Activated CD4-positive, alpha-beta memory T cell treated with anti-CD3 and anti-CD28 coated beads, Interleukin-2, amount 10 ng/mL, durations not matched to agents 7 days and 5 days (primary cell): ENCODE data around the gene PANK4. TPM values are rescaled to one million over a fixed set of nuclear protein-coding genes. Genes with fewer than 3 reads are reported as not detected.

Experiments used
- CTCF ChIA-PET: fragments of 350-600 bp; sonication (Branson Sonifier 250); formaldehyde crosslinking; loops from one replicate; lab custom pipeline; 2021; ENCODE audit warnings: antibody characterized with exemption, inconsistent platforms; lab: Charles Lee
- POLR2A ChIA-PET: fragments of 350-600 bp; sonication (Branson Sonifier 250); formaldehyde crosslinking; loops from one replicate; lab custom pipeline; 2021; ENCODE audit warnings: antibody characterized with exemption; lab: Charles Lee
- DNase-seq: peaks from one replicate; pipeline ENCODE4 v3.0.0-alpha.2; 2020
- H3K27ac Mint-ChIP-seq: one replicate; pipeline ENCODE4 v1.8.0; 2021; ENCODE audit warnings: mild to moderate bottlenecking, mixed read lengths
- H3K27me3 Mint-ChIP-seq: one replicate; pipeline ENCODE4 v1.8.0; 2021; ENCODE audit warnings: mixed read lengths
- H3K36me3 Mint-ChIP-seq: one replicate; pipeline ENCODE4 v1.8.0; 2021; ENCODE audit warnings: low read depth, mixed read lengths
- H3K4me1 Mint-ChIP-seq: one replicate; pipeline ENCODE4 v1.8.0; 2021; ENCODE audit warnings: mixed read lengths
- H3K4me3 Mint-ChIP-seq: one replicate; pipeline ENCODE4 v1.8.0; 2021; ENCODE audit warnings: mild to moderate bottlenecking, mixed read lengths
- H3K9me3 Mint-ChIP-seq: one replicate; pipeline ENCODE4 v1.8.0; 2021; ENCODE audit warnings: mixed read lengths
- total RNA-seq, 2 experiments: library from RNA; stranded (reverse); gene quantifications; one replicate each; pipeline ENCODE4 v1.2.3, GENCODE V29; 2021

The PANK4 gene
- total RNA-seq, 2 experiments from 2014 or later = 71.7 to 72.6 TPM

DNA sequence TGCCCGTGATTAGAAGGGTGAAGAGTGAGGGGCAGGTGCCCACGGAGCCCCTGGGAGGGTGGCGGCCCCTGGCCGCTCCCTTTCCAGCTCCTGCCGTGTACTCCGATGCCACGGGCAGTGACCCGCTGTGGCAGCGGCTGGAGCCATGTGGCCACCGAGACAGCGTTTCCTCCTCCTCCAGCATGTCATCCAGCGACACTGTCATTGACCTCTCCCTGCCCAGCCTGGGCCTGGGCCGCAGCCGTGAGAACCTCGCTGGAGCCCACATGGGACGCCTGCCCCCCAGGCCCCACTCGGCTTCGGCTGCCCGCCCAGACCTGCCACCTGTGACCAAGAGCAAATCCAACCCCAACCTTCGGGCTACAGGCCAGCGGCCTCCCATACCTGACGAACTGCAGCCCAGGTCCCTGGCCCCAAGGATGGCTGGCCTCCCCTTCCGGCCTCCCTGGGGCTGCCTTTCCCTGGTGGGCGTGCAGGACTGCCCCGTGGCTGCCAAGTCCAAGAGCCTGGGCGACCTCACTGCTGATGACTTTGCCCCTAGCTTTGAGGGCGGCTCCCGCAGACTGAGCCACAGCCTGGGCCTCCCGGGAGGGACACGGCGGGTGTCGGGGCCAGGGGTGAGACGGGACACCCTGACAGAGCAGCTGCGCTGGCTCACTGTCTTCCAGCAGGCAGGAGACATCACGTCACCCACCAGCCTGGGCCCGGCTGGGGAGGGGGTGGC is 22.0 kb downstream of the PANK4 start:
- H3K9me3 Mint-ChIP-seq = no peaks in the 10 kb centered on the region
- H3K36me3 Mint-ChIP-seq = peaks cover 13% of the 10 kb centered on the region
- H3K27ac Mint-ChIP-seq = no peak overlapping the region
- POLR2A ChIA-PET = interaction anchor here (0.7 kb wide), 1 partner anchor 11 kb away, joined by 3 read pairs; no protein-coding TSS in a partner anchor
- DNase-seq = no peak
- H3K4me1 Mint-ChIP-seq = peaks cover 13% of the 10 kb centered on the region
- CTCF ChIA-PET = no interaction called here
- no peaks in the 10 kb centered on the region for H3K27me3 Mint-ChIP-seq
- H3K4me3 Mint-ChIP-seq = no peak overlapping the region

DNA sequence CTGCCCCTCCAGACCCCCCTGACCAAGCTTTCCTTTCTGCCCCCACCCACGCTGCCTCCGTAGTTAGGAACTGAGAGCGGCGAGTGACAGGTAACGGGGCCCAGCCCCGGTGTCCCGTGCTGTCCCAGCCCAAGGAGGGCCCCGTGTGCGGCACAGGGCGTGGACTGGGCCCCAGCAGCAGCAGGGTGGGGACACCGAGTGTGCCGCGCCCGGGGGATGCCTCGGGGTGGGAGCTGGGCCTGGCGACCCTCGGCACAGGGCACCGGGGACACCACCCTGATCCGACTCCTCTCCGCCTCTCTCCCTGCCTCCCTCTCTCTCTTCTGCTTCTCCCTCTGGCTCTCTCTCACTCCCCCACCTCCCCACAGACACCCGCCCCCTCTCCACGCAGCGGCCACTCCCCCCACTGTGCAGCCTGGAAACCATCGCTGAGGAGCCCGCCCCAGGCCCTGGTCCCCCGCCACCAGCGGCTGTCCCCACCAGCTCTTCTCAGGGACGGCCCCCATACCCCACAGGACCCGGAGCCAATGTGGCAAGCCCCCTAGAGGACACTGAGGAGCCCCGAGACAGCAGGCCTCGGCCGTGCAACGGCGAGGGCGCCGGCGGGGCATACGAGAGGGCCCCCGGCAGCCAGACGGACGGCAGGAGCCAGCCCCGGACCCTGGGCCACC is 22.7 kb downstream of the PANK4 start:
- H3K9me3 Mint-ChIP-seq = no peaks in the 10 kb centered on the region
- peaks cover 17% of the 10 kb centered on the region for H3K4me1 Mint-ChIP-seq
- ChIA-PET CTCF (no interaction called here), POLR2A (interaction anchor here (0.7 to 4.2 kb wide), 2 partner anchors 10 to 44 kb away, joined by 3 to 13 read pairs; no protein-coding TSS in a partner anchor)
- H3K36me3 Mint-ChIP-seq = peaks cover 7% of the 10 kb centered on the region
- no peak for DNase-seq
- H3K27ac Mint-ChIP-seq = no peak overlapping the region
- H3K4me3 Mint-ChIP-seq = no peak overlapping the region
- H3K27me3 Mint-ChIP-seq = no peaks in the 10 kb centered on the region

DNA sequence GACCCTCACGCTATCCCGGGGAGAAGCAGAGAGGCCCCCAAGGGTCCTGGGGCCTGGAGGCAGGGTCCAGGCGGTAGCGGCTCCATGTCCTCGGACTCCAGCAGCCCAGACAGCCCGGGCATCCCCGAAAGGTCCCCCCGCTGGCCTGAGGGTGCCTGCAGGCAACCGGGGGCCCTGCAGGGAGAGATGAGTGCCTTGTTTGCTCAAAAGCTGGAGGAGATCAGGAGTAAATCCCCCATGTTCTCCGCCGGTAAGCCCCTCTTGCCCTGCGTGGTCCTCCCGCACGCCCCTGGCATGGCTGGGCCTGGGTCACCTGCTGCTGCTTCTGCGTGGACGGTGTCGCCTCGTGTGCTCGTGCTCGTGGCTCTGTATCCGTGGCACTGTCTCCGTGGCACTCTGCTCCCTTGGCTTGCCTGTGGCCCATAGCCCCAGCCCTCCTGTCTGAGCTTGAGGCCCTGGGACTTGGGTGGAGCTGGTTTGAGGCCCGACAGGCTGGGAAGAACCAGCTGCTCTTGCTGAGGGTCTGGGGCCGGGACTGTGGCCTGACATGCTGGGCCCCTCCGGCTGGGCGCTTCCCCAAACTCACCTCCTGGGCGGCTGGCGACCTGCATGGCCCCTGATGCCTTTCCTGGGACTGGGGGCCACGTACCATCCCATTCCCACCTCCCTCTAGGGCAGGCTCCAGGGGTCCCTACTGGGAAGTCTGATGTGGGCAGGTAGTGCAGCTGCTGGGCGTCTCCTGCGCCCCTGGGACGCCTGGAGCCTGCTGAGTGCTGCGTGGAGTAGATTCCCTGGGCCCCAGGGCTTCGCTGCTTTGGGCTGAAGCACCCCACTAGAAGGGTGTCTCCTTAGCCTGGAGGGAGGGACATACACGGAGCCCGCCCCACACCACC is 23.5 kb downstream of the PANK4 start:
- DNase-seq = no peak
- no peaks in the 10 kb centered on the region for H3K9me3 Mint-ChIP-seq
- ChIA-PET POLR2A (interaction anchor here (4.2 kb wide), 1 partner anchor 45 kb away, joined by 13 read pairs; no protein-coding TSS in a partner anchor), CTCF (no interaction called here)
- peaks cover 17% of the 10 kb centered on the region for H3K4me1 Mint-ChIP-seq
- no peaks in the 10 kb centered on the region for H3K27me3 Mint-ChIP-seq
- H3K36me3 Mint-ChIP-seq = no peaks in the 10 kb centered on the region
- H3K4me3 Mint-ChIP-seq = no peak overlapping the region
- no peak overlapping the region for H3K27ac Mint-ChIP-seq

DNA sequence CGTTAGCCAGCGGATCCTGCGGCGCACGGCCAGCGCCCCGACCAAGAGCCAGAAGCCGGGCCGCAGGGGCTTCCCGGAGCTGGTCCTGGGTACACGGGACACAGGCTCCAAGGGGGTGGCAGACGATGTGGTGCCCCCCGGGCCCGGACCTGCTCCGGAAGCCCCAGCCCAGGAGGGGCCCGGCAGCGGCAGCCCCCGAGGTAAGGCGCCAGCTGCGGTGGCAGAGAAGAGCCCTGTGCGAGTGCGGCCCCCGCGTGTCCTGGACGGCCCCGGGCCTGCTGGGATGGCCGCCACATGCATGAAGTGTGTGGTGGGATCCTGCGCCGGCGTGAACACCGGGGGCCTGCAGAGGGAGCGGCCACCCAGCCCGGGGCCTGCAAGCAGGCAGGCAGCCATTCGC is 24.2 kb downstream of the PANK4 start:
- Mint-ChIP-seq H3K27ac (no peak overlapping the region), H3K27me3 (no peaks in the 10 kb centered on the region), H3K9me3 (no peaks in the 10 kb centered on the region), H3K4me1 (peaks cover 17% of the 10 kb centered on the region), H3K4me3 (no peak overlapping the region), H3K36me3 (no peaks in the 10 kb centered on the region)
- no peak for DNase-seq
- POLR2A ChIA-PET = interaction anchor here (0.8 to 4.2 kb wide), 3 partner anchors 13 to 95 kb away, joined by 3 to 13 read pairs (median 3); no protein-coding TSS in a partner anchor
- CTCF ChIA-PET = no interaction called here

DNA sequence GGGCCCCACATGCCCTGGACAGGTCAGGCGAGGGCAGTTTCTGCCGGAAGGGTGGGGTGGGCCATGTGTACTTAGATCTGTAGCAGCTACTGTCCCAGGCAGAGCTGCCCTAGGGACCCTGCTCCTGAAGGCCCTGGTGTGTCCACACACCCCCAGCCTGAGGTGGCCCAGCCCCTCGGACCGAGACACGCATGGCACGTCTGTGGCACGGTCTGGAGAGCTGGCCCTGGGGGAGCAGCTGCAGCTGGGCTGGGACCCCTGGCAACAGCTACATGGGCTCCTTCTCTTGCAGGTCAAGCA is 24.6 kb downstream of the PANK4 start:
- Mint-ChIP-seq H3K36me3 (no peaks in the 10 kb centered on the region), H3K27ac (no peak overlapping the region), H3K27me3 (no peaks in the 10 kb centered on the region), H3K9me3 (no peaks in the 10 kb centered on the region), H3K4me3 (no peak overlapping the region), H3K4me1 (peaks cover 19% of the 10 kb centered on the region)
- CTCF ChIA-PET = no interaction called here
- DNase-seq = no peak
- POLR2A ChIA-PET = interaction anchor here (0.8 to 4.2 kb wide), 4 partner anchors 13 to 95 kb away, joined by 3 to 13 read pairs (median 3); no protein-coding TSS in a partner anchor

DNA sequence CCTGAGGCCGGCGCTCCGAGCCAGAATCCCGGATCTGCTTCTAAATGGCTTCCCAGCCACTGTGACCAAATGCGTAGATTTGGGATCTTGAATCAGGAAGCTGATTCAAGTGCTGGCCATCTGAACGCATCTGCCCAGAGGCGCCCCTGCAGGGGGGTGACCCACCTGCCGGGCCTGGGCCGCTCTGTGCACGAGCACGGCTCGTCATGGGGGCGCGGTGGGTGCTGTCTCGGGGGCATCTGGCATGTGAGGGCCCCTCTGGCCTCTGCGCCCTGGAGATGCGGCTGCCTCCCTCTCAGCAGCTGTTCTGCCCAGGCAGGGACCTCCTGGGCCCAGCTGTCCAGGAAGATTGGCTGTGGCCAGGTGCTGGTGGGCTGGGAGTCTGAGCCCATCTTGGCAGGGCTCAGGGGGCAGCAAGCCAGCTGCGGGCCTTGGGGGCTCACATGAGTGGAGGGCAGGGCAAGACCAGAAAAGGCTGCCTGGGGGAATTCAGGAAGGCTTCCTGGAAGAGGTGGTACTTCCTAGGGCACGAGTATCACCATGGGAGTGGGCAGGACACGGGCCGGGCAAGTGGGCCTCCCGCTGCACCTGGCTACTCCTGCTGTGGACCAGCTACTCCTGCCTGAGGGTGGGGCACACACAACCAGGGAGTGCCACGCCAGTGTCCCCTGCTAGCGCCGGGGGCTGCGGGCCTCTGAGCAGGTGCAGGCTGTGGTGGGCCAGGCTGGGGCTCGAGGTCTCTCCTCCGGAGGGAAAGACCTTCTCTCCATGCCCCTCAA is 25.2 kb downstream of the PANK4 start:
- H3K4me1 Mint-ChIP-seq = peaks cover 21% of the 10 kb centered on the region
- H3K27me3 Mint-ChIP-seq = no peaks in the 10 kb centered on the region
- no peaks in the 10 kb centered on the region for H3K9me3 Mint-ChIP-seq
- no peak overlapping the region for H3K4me3 Mint-ChIP-seq
- DNase-seq = no peak
- H3K36me3 Mint-ChIP-seq = no peaks in the 10 kb centered on the region
- no peak overlapping the region for H3K27ac Mint-ChIP-seq
- ChIA-PET CTCF (no interaction called here), POLR2A (interaction anchor here (0.8 to 4.2 kb wide), 9 partner anchors 14 to 110 kb away, joined by 3 to 13 read pairs (median 3); partner anchors contain the start of genes MORN1, PANK4, PLCH2 and RER1)

DNA sequence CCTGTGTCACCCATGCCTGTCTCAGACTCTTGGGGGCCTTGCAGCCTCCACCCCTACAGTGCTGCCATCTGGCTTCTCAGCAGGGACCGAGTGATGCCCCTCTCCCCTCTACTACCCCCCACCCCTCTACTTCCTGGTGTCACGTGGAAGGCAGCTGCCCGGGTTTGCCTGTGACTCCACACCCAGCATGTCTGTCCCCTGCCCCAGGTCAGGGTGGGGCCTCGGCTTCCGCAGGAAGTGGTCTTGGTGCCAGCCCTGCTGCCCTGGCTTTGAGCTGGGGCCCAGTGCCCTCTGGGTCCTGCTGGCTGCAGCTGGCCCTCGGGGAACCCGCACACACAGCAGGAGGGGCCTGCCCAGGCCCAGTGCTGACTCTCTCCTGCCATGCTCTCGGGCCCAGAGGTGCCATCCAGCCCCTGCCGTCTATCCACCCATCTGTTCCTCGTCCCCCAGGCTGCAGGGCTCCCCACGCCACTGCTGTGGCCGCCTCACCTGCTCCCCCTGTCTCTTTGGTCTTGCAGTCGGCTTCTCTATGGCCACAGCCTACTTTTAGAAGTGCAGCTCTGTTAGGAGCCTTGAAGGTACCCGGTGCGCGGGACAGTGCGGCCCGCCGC is 26.3 kb downstream of the PANK4 start:
- ChIA-PET CTCF (no interaction called here), POLR2A (interaction anchor here (0.7 to 4.2 kb wide), 8 partner anchors 10 to 109 kb away, joined by 3 to 13 read pairs (median 4); partner anchors contain the start of genes MORN1, PANK4, PLCH2 and RER1)
- DNase-seq = peak; percentile 63
- no peaks in the 10 kb centered on the region for H3K27me3 Mint-ChIP-seq
- peaks cover 26% of the 10 kb centered on the region for H3K4me1 Mint-ChIP-seq
- H3K9me3 Mint-ChIP-seq = no peaks in the 10 kb centered on the region
- H3K36me3 Mint-ChIP-seq = no peaks in the 10 kb centered on the region
- H3K27ac Mint-ChIP-seq = peak overlapping the region; percentile 81
- H3K4me3 Mint-ChIP-seq = no peak overlapping the region

DNA sequence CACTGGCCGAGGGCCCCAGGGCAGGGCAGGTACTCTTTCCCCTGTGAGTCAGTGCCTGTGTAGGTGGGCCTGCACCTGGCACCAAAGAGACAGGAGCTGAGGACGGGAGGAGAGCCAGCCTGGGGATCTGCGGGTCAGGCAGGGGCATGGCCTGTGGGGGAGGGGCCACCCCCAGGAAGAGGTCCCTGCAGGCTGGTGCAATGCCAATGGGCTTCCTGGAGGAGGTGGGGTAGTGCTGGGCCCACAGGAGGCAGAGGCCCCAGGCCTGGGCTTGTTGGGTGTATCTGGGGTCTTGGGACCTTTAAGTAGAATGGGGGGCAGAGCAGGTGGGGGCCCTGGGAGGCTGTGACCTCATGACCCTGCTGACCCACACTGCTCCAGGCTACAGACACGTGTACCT is 27.1 kb downstream of the PANK4 start:
- Mint-ChIP-seq H3K9me3 (no peaks in the 10 kb centered on the region), H3K27me3 (no peaks in the 10 kb centered on the region), H3K4me3 (no peak overlapping the region), H3K27ac (peak overlapping the region; percentile 49), H3K36me3 (no peaks in the 10 kb centered on the region), H3K4me1 (peaks cover 26% of the 10 kb centered on the region)
- CTCF ChIA-PET = no interaction called here
- POLR2A ChIA-PET = interaction anchor here (0.7 to 4.2 kb wide), 5 partner anchors 10 to 57 kb away, joined by 3 to 13 read pairs (median 6); partner anchors contain the start of genes PANK4 and TNFRSF14
- DNase-seq = no peak

DNA sequence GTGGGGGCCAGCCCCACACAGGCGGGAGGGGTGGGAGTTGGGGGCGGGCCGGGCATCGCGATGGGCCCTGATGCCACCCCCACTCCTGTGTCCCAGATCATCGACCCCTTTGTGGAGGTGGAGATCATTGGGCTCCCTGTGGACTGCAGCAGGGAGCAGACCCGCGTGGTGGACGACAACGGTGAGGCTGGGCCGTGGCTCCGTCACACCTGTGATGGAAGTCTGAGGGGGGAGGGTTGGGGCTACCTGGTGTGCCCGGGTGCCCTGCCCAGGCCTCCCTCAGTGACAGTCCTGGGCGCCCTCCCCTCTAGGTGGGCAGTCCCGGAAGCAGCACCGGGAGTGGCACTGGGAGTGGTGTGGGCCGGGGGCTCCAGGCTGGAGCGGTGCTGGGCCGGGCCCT is 27.7 kb downstream of the PANK4 start:
- Mint-ChIP-seq H3K36me3 (no peaks in the 10 kb centered on the region), H3K27me3 (no peaks in the 10 kb centered on the region), H3K9me3 (no peaks in the 10 kb centered on the region), H3K4me1 (peaks cover 28% of the 10 kb centered on the region), H3K4me3 (no peak overlapping the region), H3K27ac (no peak overlapping the region)
- POLR2A ChIA-PET = interaction anchor here (2.7 kb wide), 1 partner anchor 8 kb away, joined by 8 read pairs; no protein-coding TSS in a partner anchor
- CTCF ChIA-PET = no interaction called here
- no peak for DNase-seq

DNA sequence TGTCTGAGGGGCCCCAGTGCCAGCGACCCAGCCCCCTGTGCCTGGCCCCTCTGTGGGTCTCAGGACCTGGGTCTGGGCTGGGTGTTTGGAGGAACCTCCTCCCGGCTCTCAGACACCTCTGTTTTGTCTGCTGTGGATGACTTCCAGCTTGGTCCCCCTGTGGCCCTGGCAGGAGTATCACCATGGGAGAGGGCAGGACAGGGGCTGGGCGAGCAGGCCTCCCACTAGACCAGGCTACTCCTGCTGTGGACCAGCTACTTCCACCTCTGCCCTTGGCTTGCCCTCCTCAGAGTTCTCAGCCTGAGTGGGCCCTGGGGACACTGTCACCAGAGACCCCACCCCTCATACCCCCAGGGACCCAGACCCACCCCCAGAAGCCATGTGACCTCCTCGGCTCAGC is 28.5 kb downstream of the PANK4 start:
- no peaks in the 10 kb centered on the region for H3K9me3 Mint-ChIP-seq
- CTCF ChIA-PET = no interaction called here
- POLR2A ChIA-PET = interaction anchor here (2.7 kb wide), 1 partner anchor 9 kb away, joined by 8 read pairs; no protein-coding TSS in a partner anchor

DNA sequence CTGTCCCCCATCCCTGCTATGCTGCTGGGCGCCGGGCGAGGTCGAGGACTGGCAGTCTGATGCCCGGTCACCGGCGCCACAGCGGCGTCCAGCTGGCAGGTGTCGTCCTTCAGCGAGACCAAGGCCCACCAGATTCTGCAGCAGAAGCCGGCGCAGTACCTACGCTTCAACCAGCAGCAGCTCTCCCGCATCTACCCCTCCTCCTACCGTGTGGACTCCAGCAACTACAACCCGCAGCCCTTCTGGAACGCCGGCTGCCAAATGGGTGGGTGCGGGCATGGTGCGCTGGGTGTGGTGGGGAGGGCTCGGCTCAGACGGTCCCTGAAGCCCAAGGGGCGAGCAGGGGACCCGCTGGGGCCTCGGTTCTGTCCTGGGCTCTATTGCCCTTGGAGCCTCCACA is 29.6 kb downstream of the PANK4 start:
- Mint-ChIP-seq H3K4me3 (no peak overlapping the region), H3K36me3 (no peaks in the 10 kb centered on the region), H3K9me3 (no peaks in the 10 kb centered on the region), H3K27ac (no peak overlapping the region), H3K4me1 (peaks cover 28% of the 10 kb centered on the region), H3K27me3 (no peaks in the 10 kb centered on the region)
- POLR2A ChIA-PET = interaction anchor here (1.0 to 2.7 kb wide), 4 partner anchors 10 to 81 kb away, joined by 3 to 8 read pairs (median 4); no protein-coding TSS in a partner anchor
- CTCF ChIA-PET = interaction anchor here (1.5 kb wide), 1 partner anchor 27 kb away, joined by 3 read pairs; no protein-coding TSS in a partner anchor
- no peak for DNase-seq

More for the DNA sequence above, 28.5 kb downstream of the PANK4 start:
- H3K4me1 Mint-ChIP-seq = peaks cover 28% of the 10 kb centered on the region
- no peaks in the 10 kb centered on the region for H3K36me3 Mint-ChIP-seq
- H3K27me3 Mint-ChIP-seq = no peaks in the 10 kb centered on the region
- no peak overlapping the region for H3K4me3 Mint-ChIP-seq
- DNase-seq = no peak
- H3K27ac Mint-ChIP-seq = no peak overlapping the region
